Measurements from ENCODE around the gene VAV2.
A peak's percentile ranks its signal among the peaks of the same experiment; 100 is the strongest.

The VAV2 gene

GRCh38 chr9:133726401-133727276 is 265.5 kb downstream of the VAV2 start:
- TF ChIP-seq CTCF (IDR thresholded peaks at IDR 0.05; ENCODE audit: low read depth, low read length, missing control alignments) = peak; percentile 56
- peak; percentile 14 for DNase-seq (ENCODE audit: extremely low read depth, low read depth)
- H3K4me3 ChIP-seq (replicated peaks; ENCODE audit: low read depth, low read length) = no peak overlapping the region

GRCh38 chr9:133725886-133726285 is 266.2 kb downstream of the VAV2 start:
- H3K4me3 ChIP-seq (replicated peaks; ENCODE audit: low read depth, low read length) = no peak overlapping the region
- DNase-seq (ENCODE audit: extremely low read depth, low read depth) = no peak
- no peak for TF ChIP-seq CTCF (IDR thresholded peaks at IDR 0.05; ENCODE audit: low read depth, low read length, missing control alignments)

- DNase-seq (ENCODE audit: extremely low read depth, low read depth) = no peak
- no peak for TF ChIP-seq CTCF (IDR thresholded peaks at IDR 0.05; ENCODE audit: low read depth, low read length, missing control alignments)
- no peak overlapping the region for H3K4me3 ChIP-seq (replicated peaks; ENCODE audit: low read depth, low read length)
Observed at GRCh38 chr9:133718563-133719315, 273.4 kb downstream of the VAV2 start.

- no peak for DNase-seq (ENCODE audit: extremely low read depth, low read depth)
- TF ChIP-seq CTCF (IDR thresholded peaks at IDR 0.05; ENCODE audit: low read depth, low read length, missing control alignments) = no peak
- no peak overlapping the region for H3K4me3 ChIP-seq (replicated peaks; ENCODE audit: low read depth, low read length)
Observed at GRCh38 chr9:133717113-133718031, 274.8 kb downstream of the VAV2 start.

- DNase-seq (ENCODE audit: extremely low read depth, low read depth) = no peak
- no peak overlapping the region for H3K4me3 ChIP-seq (replicated peaks; ENCODE audit: low read depth, low read length)
- no peak for TF ChIP-seq CTCF (IDR thresholded peaks at IDR 0.05; ENCODE audit: low read depth, low read length, missing control alignments)
Observed at GRCh38 chr9:133716564-133717112, 275.5 kb downstream of the VAV2 start.
